ENCODE measurements around the gene CLTA. TPM values are rescaled to one million over a fixed set of nuclear protein-coding genes. Genes with fewer than 3 reads are reported as not detected.

CLTA gene
- total RNA-seq, 1 donor from 2014 or later: 330 TPM

- no peak overlapping the region for H3K27ac Mint-ChIP-seq (ENCODE audit: unreplicated experiment)
- TF ChIP-seq CTCF (IDR thresholded peaks at IDR 0.05; ENCODE audit: unreplicated experiment): no peak
- H3K4me3 Mint-ChIP-seq (ENCODE audit: unreplicated experiment): no peak overlapping the region
- no peaks in the 10 kb centered on the region for H3K9me3 Mint-ChIP-seq (ENCODE audit: unreplicated experiment)
- no peaks in the 10 kb centered on the region for H3K36me3 Mint-ChIP-seq (ENCODE audit: low read depth, unreplicated experiment)
- H3K4me1 Mint-ChIP-seq (ENCODE audit: unreplicated experiment): peaks cover 26% of the 10 kb centered on the region
- peaks cover 21% of the 10 kb centered on the region for H3K27me3 Mint-ChIP-seq (ENCODE audit: unreplicated experiment)
- no peak for DNase-seq (ENCODE audit: low spot score)
Observed at GRCh38 chr9:36187414-36187813, 3.3 kb upstream of the CLTA start.

DNA sequence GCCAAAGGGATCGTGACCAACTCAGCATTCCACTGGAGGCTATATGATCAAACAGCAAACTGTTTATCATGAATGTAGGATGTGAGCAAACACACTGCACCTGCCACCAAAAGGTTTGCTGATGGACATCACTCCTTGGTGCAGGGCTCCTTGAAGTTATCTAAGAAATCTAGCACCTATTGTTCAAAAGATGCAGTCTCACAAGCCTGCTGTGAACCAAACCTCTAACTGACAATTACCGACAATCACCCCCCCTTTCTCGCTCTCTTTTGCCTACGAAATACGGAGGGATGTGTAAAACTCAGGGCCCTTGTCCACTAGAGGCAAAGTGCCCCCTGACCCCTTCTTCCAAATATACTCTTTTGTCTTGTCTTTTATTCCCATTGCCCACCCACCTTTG lies 2.5 kb upstream of the CLTA start:
- H3K27me3 Mint-ChIP-seq (ENCODE audit: unreplicated experiment): peaks cover 21% of the 10 kb centered on the region
- peak overlapping the region; percentile 20 for H3K27ac Mint-ChIP-seq (ENCODE audit: unreplicated experiment)
- peaks cover 33% of the 10 kb centered on the region for H3K4me1 Mint-ChIP-seq (ENCODE audit: unreplicated experiment)
- no peak for TF ChIP-seq CTCF (IDR thresholded peaks at IDR 0.05; ENCODE audit: unreplicated experiment)
- H3K36me3 Mint-ChIP-seq (ENCODE audit: low read depth, unreplicated experiment): no peaks in the 10 kb centered on the region
- no peaks in the 10 kb centered on the region for H3K9me3 Mint-ChIP-seq (ENCODE audit: unreplicated experiment)
- DNase-seq (ENCODE audit: low spot score): no peak
- no peak overlapping the region for H3K4me3 Mint-ChIP-seq (ENCODE audit: unreplicated experiment)

DNA sequence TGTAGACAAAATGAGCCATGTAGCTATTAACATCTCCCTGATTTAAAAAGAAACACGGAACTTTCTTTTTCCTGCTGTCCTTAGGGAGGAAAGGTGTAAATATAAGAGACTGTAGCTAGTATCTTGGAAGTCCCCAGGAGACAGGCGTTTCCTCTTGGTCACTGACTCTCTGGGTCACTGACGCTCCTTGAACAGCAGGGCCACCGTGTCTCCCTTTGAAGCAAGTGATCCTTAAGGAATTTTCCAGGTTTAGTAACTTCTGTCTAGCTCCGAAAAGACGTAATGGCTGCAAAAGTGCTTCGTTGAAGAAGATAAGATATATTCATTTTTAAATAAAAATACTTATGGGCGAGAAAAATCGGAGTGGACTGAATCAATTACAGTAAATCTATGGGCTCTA lies 745 bp upstream of the CLTA start:
- no peak for TF ChIP-seq CTCF (IDR thresholded peaks at IDR 0.05; ENCODE audit: unreplicated experiment)
- H3K27me3 Mint-ChIP-seq (ENCODE audit: unreplicated experiment): peaks cover 21% of the 10 kb centered on the region
- no peak for DNase-seq (ENCODE audit: low spot score)
- no peaks in the 10 kb centered on the region for H3K9me3 Mint-ChIP-seq (ENCODE audit: unreplicated experiment)
- H3K27ac Mint-ChIP-seq (ENCODE audit: unreplicated experiment): peak overlapping the region; percentile 91
- peaks cover 10% of the 10 kb centered on the region for H3K36me3 Mint-ChIP-seq (ENCODE audit: low read depth, unreplicated experiment)
- peak overlapping the region; percentile 29 for H3K4me3 Mint-ChIP-seq (ENCODE audit: unreplicated experiment)
- peaks cover 44% of the 10 kb centered on the region for H3K4me1 Mint-ChIP-seq (ENCODE audit: unreplicated experiment)

GRCh38 chr9:36191290-36191645 lies 547 bp downstream of the CLTA start:
- DNase-seq (ENCODE audit: low spot score): peak; percentile 36
- Mint-ChIP-seq H3K27me3 (ENCODE audit: unreplicated experiment) (peaks cover 19% of the 10 kb centered on the region), H3K4me3 (ENCODE audit: unreplicated experiment) (peak overlapping the region; percentile 95), H3K27ac (ENCODE audit: unreplicated experiment) (peak overlapping the region; percentile 82), H3K4me1 (ENCODE audit: unreplicated experiment) (peaks cover 44% of the 10 kb centered on the region), H3K9me3 (ENCODE audit: unreplicated experiment) (no peaks in the 10 kb centered on the region), H3K36me3 (ENCODE audit: low read depth, unreplicated experiment) (peaks cover 10% of the 10 kb centered on the region)
- no peak for TF ChIP-seq CTCF (IDR thresholded peaks at IDR 0.05; ENCODE audit: unreplicated experiment)

DNA sequence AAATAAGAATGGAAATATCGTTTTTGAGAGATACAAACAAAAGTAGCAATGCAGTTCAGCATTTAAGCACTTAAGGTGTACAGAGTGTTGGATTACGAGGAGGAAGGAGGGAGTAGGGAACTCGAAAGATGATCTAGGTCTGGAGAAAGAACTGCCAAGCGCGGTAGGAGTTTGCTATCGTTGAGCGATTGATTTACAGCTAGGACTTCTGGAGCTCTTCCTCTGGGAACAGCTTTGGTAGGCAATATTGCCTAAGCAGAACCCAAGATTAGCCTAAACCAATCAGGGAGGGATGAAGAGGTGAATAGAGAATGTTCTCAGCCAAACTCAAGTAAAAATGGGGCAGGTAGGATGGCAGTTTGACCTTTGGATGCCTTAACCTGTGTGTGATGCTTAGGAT lies 965 bp downstream of the CLTA start:
- peaks cover 44% of the 10 kb centered on the region for H3K4me1 Mint-ChIP-seq (ENCODE audit: unreplicated experiment)
- peaks cover 18% of the 10 kb centered on the region for H3K27me3 Mint-ChIP-seq (ENCODE audit: unreplicated experiment)
- no peak for DNase-seq (ENCODE audit: low spot score)
- H3K9me3 Mint-ChIP-seq (ENCODE audit: unreplicated experiment): no peaks in the 10 kb centered on the region
- no peak for TF ChIP-seq CTCF (IDR thresholded peaks at IDR 0.05; ENCODE audit: unreplicated experiment)
- H3K36me3 Mint-ChIP-seq (ENCODE audit: low read depth, unreplicated experiment): peaks cover 10% of the 10 kb centered on the region
- peak overlapping the region; percentile 82 for H3K27ac Mint-ChIP-seq (ENCODE audit: unreplicated experiment)
- H3K4me3 Mint-ChIP-seq (ENCODE audit: unreplicated experiment): peak overlapping the region; percentile 95
